BE2C (cell line): ENCODE results near the gene MGST2.

ENCODE experiments used
- DNase-seq: peaks from one replicate; pipeline ENCODE4 v3.0.0-alpha.2; 2020
- H3K27me3 ChIP-seq: fragments of 250-450 bp; sonication (Bioruptor Pico); 2 replicates; pipeline ENCODE4 v1.5.1; 2020; ENCODE audit warnings: mild to moderate bottlenecking
- H3K36me3 ChIP-seq: fragments of 250-450 bp; sonication (Bioruptor Pico); 2 replicates; pipeline ENCODE4 v1.5.1; 2020; ENCODE audit warnings: mild to moderate bottlenecking
- H3K4me1 ChIP-seq: fragments of 250-450 bp; sonication (Bioruptor Pico); 2 replicates; pipeline ENCODE4 v1.5.1; 2020
- H3K4me3 ChIP-seq: 2 replicates; pipeline ENCODE4 v1.5.1; 2011; ENCODE audit warnings: low read depth, low read length
- H3K9me3 ChIP-seq: fragments of 250-450 bp; sonication (Bioruptor Pico); 2 replicates; pipeline ENCODE4 v1.5.1; 2020
- CTCF ChIP-seq: IDR thresholded peaks from 2 replicates; pipeline ENCODE4 v1.5.1; 2012; ENCODE audit warnings: mild to moderate bottlenecking, low read depth, low read length

The MGST2 gene

GRCh38 chr4:139736661-139737060 is 71.0 kb downstream of the MGST2 start:
- no peak for DNase-seq
- H3K9me3 ChIP-seq: no peaks in the 10 kb centered on the region
- H3K4me3 ChIP-seq: no peak overlapping the region
- H3K4me1 ChIP-seq: peaks cover 31% of the 10 kb centered on the region
- no peaks in the 10 kb centered on the region for H3K36me3 ChIP-seq
- no peaks in the 10 kb centered on the region for H3K27me3 ChIP-seq
- TF ChIP-seq CTCF: no peak

DNA sequence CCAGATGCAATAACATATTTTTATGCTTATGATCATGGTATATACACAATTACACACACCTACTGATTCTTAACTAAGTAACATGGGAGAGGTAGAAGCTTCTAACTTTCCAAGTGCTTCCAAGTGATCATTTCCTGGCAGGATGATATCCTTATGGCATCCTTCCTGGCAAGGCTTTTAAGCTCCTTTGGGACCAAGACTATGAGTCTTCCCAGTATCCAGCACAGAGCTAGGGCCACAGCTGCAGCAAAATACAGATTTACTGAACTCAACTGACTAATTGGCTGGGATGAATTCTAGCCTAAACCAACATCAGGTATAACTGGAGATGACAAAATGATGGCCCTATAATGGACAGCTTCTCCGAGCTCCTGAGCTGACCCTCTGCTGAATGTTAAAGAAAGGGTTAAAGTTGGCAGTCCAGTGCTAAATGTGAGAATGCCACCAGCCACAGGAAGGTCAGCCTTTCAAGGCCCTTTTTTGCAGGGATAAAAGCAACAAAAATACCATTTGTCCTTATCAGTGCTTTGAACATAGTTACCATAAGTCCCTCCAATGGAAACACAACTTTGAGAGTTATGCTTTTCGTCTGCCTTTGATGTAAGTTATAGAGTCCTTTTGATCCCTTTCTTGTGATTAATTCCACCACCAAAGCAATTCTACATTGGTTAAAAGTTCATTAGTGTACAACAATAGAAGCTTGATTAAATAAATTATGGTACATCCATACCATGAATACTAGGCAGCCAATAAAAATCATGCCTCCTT is 73.4 kb downstream of the MGST2 start:
- DNase-seq: no peak
- H3K27me3 ChIP-seq: no peaks in the 10 kb centered on the region
- no peaks in the 10 kb centered on the region for H3K9me3 ChIP-seq
- no peak overlapping the region for H3K4me3 ChIP-seq
- peaks cover 29% of the 10 kb centered on the region for H3K4me1 ChIP-seq
- no peak for TF ChIP-seq CTCF
- no peaks in the 10 kb centered on the region for H3K36me3 ChIP-seq

- no peak for TF ChIP-seq CTCF
- Histone ChIP-seq H3K27me3 (no peaks in the 10 kb centered on the region), H3K4me3 (no peak overlapping the region), H3K9me3 (no peaks in the 10 kb centered on the region), H3K4me1 (peaks cover 23% of the 10 kb centered on the region), H3K36me3 (no peaks in the 10 kb centered on the region)
- peak; percentile 47 for DNase-seq
These were observed 74.5 kb downstream of the MGST2 start for GRCh38 chr4:139740121-139740520.

DNA sequence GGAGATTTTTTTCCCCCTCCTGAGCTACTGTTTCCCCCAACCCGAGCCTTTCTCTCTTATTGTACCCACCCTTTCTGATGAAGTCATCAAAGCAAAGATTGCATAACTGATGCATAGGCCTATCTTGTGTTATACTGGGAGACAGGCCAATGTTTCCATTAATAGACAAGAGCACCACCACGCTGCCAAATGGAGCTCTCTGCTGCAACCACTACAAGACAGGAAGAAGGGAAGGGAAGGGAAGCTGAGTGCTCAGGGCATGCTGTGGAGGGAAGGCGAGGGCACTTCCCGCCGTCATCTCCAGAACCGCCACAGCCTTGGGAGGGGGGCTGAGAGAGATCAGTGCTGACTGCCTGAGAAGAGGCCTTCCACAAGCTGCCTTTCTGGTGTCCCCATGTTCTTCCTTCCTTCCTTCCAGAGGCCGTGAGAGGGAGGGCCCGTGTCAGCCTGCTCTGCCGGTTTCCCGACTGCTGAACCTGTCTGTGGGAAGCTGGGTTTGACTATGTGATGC is 75.0 kb downstream of the MGST2 start:
- peak; percentile 50 for TF ChIP-seq CTCF
- H3K4me3 ChIP-seq: no peak overlapping the region
- DNase-seq: peak; percentile 80
- H3K27me3 ChIP-seq: no peaks in the 10 kb centered on the region
- H3K36me3 ChIP-seq: no peaks in the 10 kb centered on the region
- H3K9me3 ChIP-seq: no peaks in the 10 kb centered on the region
- H3K4me1 ChIP-seq: peaks cover 23% of the 10 kb centered on the region

- TF ChIP-seq CTCF: no peak
- DNase-seq: no peak
- Histone ChIP-seq H3K4me1 (peaks cover 23% of the 10 kb centered on the region), H3K36me3 (no peaks in the 10 kb centered on the region), H3K4me3 (no peak overlapping the region), H3K9me3 (no peaks in the 10 kb centered on the region), H3K27me3 (no peaks in the 10 kb centered on the region)
These were observed 77.4 kb downstream of the MGST2 start for GRCh38 chr4:139743027-139743426.

- no peak for DNase-seq
- Histone ChIP-seq H3K36me3 (no peaks in the 10 kb centered on the region), H3K4me1 (peaks cover 23% of the 10 kb centered on the region), H3K9me3 (no peaks in the 10 kb centered on the region), H3K27me3 (no peaks in the 10 kb centered on the region), H3K4me3 (no peak overlapping the region)
- no peak for TF ChIP-seq CTCF
These were observed 78.6 kb downstream of the MGST2 start for GRCh38 chr4:139744232-139744631.
